G401 (cell line): ENCODE results near the gene SLIT3. TPM values are rescaled to one million over a fixed set of nuclear protein-coding genes. Genes with fewer than 3 reads are reported as not detected.

Source experiments
- DNase-seq: peaks from one replicate; pipeline ENCODE4 v3.0.0-alpha.2; 2015; ENCODE audit warnings: low spot score
- in situ Hi-C: cut with HindIII; loops from 2 replicates; pipeline ENCODE4 v1.10.0; 2016; ENCODE audit warnings: low sequenced_read_pairs, mixed read lengths
- total RNA-seq: library from RNA; depleted of rRNA; stranded (reverse); fragments of >200 nt; shearing (Covaris generic); gene quantifications from 2 replicates; pipeline ENCODE4 v1.2.3, GENCODE V29; 2014

Gene SLIT3
- total RNA-seq, 1 experiment from 2014 or later, result 0.03 TPM

- no peak for DNase-seq
- in situ Hi-C loops, result no loop called here
Observed at GRCh38 chr5:169070413-169070812, 230.5 kb downstream of the SLIT3 start.

GRCh38 chr5:169067751-169068173 lies 233.2 kb downstream of the SLIT3 start:
- peak; percentile 76 for DNase-seq
- in situ Hi-C loops, result no loop called here

GRCh38 chr5:169065400-169065799 lies 235.5 kb downstream of the SLIT3 start:
- in situ Hi-C loops, result no loop called here
- no peak for DNase-seq

GRCh38 chr5:169064093-169064492 lies 236.8 kb downstream of the SLIT3 start:
- in situ Hi-C loops, result no loop called here

GRCh38 chr5:169063316-169063953 lies 237.5 kb downstream of the SLIT3 start:
- DNase-seq, result no peak
- in situ Hi-C loops, result no loop called here

More at GRCh38 chr5:169064093-169064492, 236.8 kb downstream of the SLIT3 start:
- no peak for DNase-seq

- in situ Hi-C loops, result no loop called here
- DNase-seq, result no peak
Observed at GRCh38 chr5:169062690-169063089, 238.2 kb downstream of the SLIT3 start.

- in situ Hi-C loops, result no loop called here
Observed at GRCh38 chr5:169054506-169054905, 246.4 kb downstream of the SLIT3 start.

GRCh38 chr5:169052207-169052606 lies 248.7 kb downstream of the SLIT3 start:
- DNase-seq, result no peak

More at GRCh38 chr5:169054506-169054905, 246.4 kb downstream of the SLIT3 start:
- DNase-seq, result no peak

GRCh38 chr5:169051351-169051750 lies 249.6 kb downstream of the SLIT3 start:
- DNase-seq, result no peak
- in situ Hi-C loops, result no loop called here

More at GRCh38 chr5:169052207-169052606, 248.7 kb downstream of the SLIT3 start:
- in situ Hi-C loops, result no loop called here

GRCh38 chr5:169050636-169051035 lies 250.3 kb downstream of the SLIT3 start:
- DNase-seq, result no peak
- in situ Hi-C loops, result no loop called here

GRCh38 chr5:169050146-169050571 lies 250.8 kb downstream of the SLIT3 start:
- in situ Hi-C loops, result no loop called here
- DNase-seq, result no peak

GRCh38 chr5:169049712-169050111 lies 251.2 kb downstream of the SLIT3 start:
- in situ Hi-C loops, result no loop called here
- DNase-seq, result no peak

GRCh38 chr5:169048181-169049125 lies 252.5 kb downstream of the SLIT3 start:
- no peak for DNase-seq
- in situ Hi-C loops, result no loop called here

- DNase-seq, result no peak
- in situ Hi-C loops, result no loop called here
Observed at GRCh38 chr5:169044962-169045361, 256.0 kb downstream of the SLIT3 start.

- in situ Hi-C loops, result no loop called here
- DNase-seq, result no peak
Observed at GRCh38 chr5:169041180-169041579, 259.8 kb downstream of the SLIT3 start.

GRCh38 chr5:169039592-169039991 lies 261.3 kb downstream of the SLIT3 start:
- no peak for DNase-seq
- in situ Hi-C loops, result no loop called here

GRCh38 chr5:169037466-169037865 lies 263.5 kb downstream of the SLIT3 start:
- in situ Hi-C loops, result no loop called here

GRCh38 chr5:169036079-169036805 lies 264.7 kb downstream of the SLIT3 start:
- DNase-seq, result no peak
- in situ Hi-C loops, result no loop called here

More at GRCh38 chr5:169037466-169037865, 263.5 kb downstream of the SLIT3 start:
- DNase-seq, result no peak

GRCh38 chr5:169029661-169030274 lies 271.2 kb downstream of the SLIT3 start:
- no peak for DNase-seq
- in situ Hi-C loops, result no loop called here
